T-helper 17 cell (primary cell): ENCODE results near the gene RETREG1. TPM values are rescaled to one million over a fixed set of nuclear protein-coding genes. Genes with fewer than 3 reads are reported as not detected.

Experiments
- ATAC-seq: fragments of 150-1000 bp; cut with Tn5 transposase; 2 replicates; pipeline ENCODE4 v1.10.0; 2021; ENCODE audit warnings: mild to moderate bottlenecking, moderate library complexity
- DNase-seq, 3 donors: peaks; one replicate each; pipeline versions ENCODE4 v3.0.0 to v3.0.0-alpha.2; 2020 to 2021
- H3K9me3 ChIP-seq: one replicate; pipeline ENCODE4 v1.7.0; 2013; ENCODE audit warnings: low read length, mild to moderate bottlenecking; ENCODE audit not compliant: control insufficient read depth, poor library complexity, severe bottlenecking
- H3K27ac Mint-ChIP-seq: one replicate; pipeline ENCODE4 v1.8.0; 2022; ENCODE audit warnings: mild to moderate bottlenecking, moderate library complexity, mixed read lengths
- H3K27me3 Mint-ChIP-seq: one replicate; pipeline ENCODE4 v1.8.0; 2022; ENCODE audit warnings: mixed read lengths
- H3K36me3 Mint-ChIP-seq: one replicate; pipeline ENCODE4 v1.8.0; 2022; ENCODE audit warnings: low read depth, mixed read lengths
- H3K4me1 Mint-ChIP-seq: one replicate; pipeline ENCODE4 v1.8.0; 2022; ENCODE audit warnings: mild to moderate bottlenecking, mixed read lengths
- H3K4me3 Mint-ChIP-seq: one replicate; pipeline ENCODE4 v1.8.0; 2022; ENCODE audit warnings: mild to moderate bottlenecking, moderate library complexity, mixed read lengths
- total RNA-seq, 4 donors: library from RNA in 2 of 4; stranded (reverse) in 2 of 4; gene quantifications; one replicate each; pipeline ENCODE4 v1.2.3 and lab custom pipeline; 2022 to 2026

Gene RETREG1
- total RNA-seq, 2 donors from 2014 or later = 30.2 to 37.8 TPM

- H3K4me1 Mint-ChIP-seq = peaks cover 30% of the 10 kb centered on the region
- peaks cover 12% of the 10 kb centered on the region for H3K36me3 Mint-ChIP-seq
- H3K27me3 Mint-ChIP-seq = no peaks in the 10 kb centered on the region
- H3K9me3 ChIP-seq = no peaks in the 10 kb centered on the region
- no peak overlapping the region for H3K4me3 Mint-ChIP-seq
- peak overlapping the region; percentile 12 for H3K27ac Mint-ChIP-seq
- no peak for DNase-seq
- ATAC-seq = no peak
Observed at GRCh38 chr5:16570121-16570815, 46.5 kb downstream of the RETREG1 start.

- peak overlapping the region; percentile 47 for H3K27ac Mint-ChIP-seq
- no peaks in the 10 kb centered on the region for H3K9me3 ChIP-seq
- ATAC-seq = no peak
- no peak overlapping the region for H3K4me3 Mint-ChIP-seq
- peaks cover 34% of the 10 kb centered on the region for H3K4me1 Mint-ChIP-seq
- DNase-seq = no peak
- peaks cover 12% of the 10 kb centered on the region for H3K36me3 Mint-ChIP-seq
- H3K27me3 Mint-ChIP-seq = no peaks in the 10 kb centered on the region
Observed at GRCh38 chr5:16568875-16569580, 47.8 kb downstream of the RETREG1 start.

GRCh38 chr5:16567365-16567764 is 49.4 kb downstream of the RETREG1 start:
- ATAC-seq (no peak), DNase-seq (no peak)
- peaks cover 30% of the 10 kb centered on the region for H3K4me1 Mint-ChIP-seq
- no peak overlapping the region for H3K4me3 Mint-ChIP-seq
- no peaks in the 10 kb centered on the region for H3K9me3 ChIP-seq
- H3K27me3 Mint-ChIP-seq = no peaks in the 10 kb centered on the region
- H3K27ac Mint-ChIP-seq = peak overlapping the region; percentile 41
- H3K36me3 Mint-ChIP-seq = peaks cover 15% of the 10 kb centered on the region

GRCh38 chr5:16565118-16565517 is 51.7 kb downstream of the RETREG1 start:
- ATAC-seq (no peak), DNase-seq (no peak)
- Mint-ChIP-seq H3K27me3 (no peaks in the 10 kb centered on the region), H3K4me3 (no peak overlapping the region), H3K27ac (peak overlapping the region; percentile 72), H3K36me3 (peaks cover 12% of the 10 kb centered on the region), H3K4me1 (peaks cover 27% of the 10 kb centered on the region)
- no peaks in the 10 kb centered on the region for H3K9me3 ChIP-seq

GRCh38 chr5:16564248-16564867 is 52.4 kb downstream of the RETREG1 start:
- H3K4me1 Mint-ChIP-seq = peaks cover 27% of the 10 kb centered on the region
- H3K27ac Mint-ChIP-seq = peak overlapping the region; percentile 72
- no peaks in the 10 kb centered on the region for H3K27me3 Mint-ChIP-seq

GRCh38 chr5:16563686-16564085 is 53.1 kb downstream of the RETREG1 start:
- ATAC-seq = no peak
- peaks cover 12% of the 10 kb centered on the region for H3K36me3 Mint-ChIP-seq
- DNase-seq = no peak
- H3K9me3 ChIP-seq = no peaks in the 10 kb centered on the region
- H3K27ac Mint-ChIP-seq = peak overlapping the region; percentile 72
- peaks cover 27% of the 10 kb centered on the region for H3K4me1 Mint-ChIP-seq
- H3K27me3 Mint-ChIP-seq = no peaks in the 10 kb centered on the region
- no peak overlapping the region for H3K4me3 Mint-ChIP-seq

More at GRCh38 chr5:16564248-16564867, 52.4 kb downstream of the RETREG1 start:
- ATAC-seq (no peak), DNase-seq (no peak)
- H3K9me3 ChIP-seq = no peaks in the 10 kb centered on the region
- peaks cover 12% of the 10 kb centered on the region for H3K36me3 Mint-ChIP-seq
- no peak overlapping the region for H3K4me3 Mint-ChIP-seq

GRCh38 chr5:16561660-16562059 is 55.1 kb downstream of the RETREG1 start:
- Mint-ChIP-seq H3K36me3 (peaks cover 6% of the 10 kb centered on the region), H3K4me1 (peaks cover 15% of the 10 kb centered on the region), H3K4me3 (no peak overlapping the region), H3K27ac (no peak overlapping the region), H3K27me3 (no peaks in the 10 kb centered on the region)
- no peaks in the 10 kb centered on the region for H3K9me3 ChIP-seq
- DNase-seq = no peak
- no peak for ATAC-seq

GRCh38 chr5:16559702-16560101 is 57.1 kb downstream of the RETREG1 start:
- no peak overlapping the region for H3K27ac Mint-ChIP-seq
- H3K36me3 Mint-ChIP-seq = peaks cover 3% of the 10 kb centered on the region
- H3K4me1 Mint-ChIP-seq = peaks cover 11% of the 10 kb centered on the region
- DNase-seq (no peak), ATAC-seq (no peak)
- H3K4me3 Mint-ChIP-seq = no peak overlapping the region
- H3K9me3 ChIP-seq = no peaks in the 10 kb centered on the region
- no peaks in the 10 kb centered on the region for H3K27me3 Mint-ChIP-seq

- no peaks in the 10 kb centered on the region for H3K9me3 ChIP-seq
- H3K36me3 Mint-ChIP-seq = peaks cover 3% of the 10 kb centered on the region
- H3K27me3 Mint-ChIP-seq = no peaks in the 10 kb centered on the region
- H3K27ac Mint-ChIP-seq = no peak overlapping the region
- ATAC-seq = no peak
- DNase-seq = no peak
- H3K4me3 Mint-ChIP-seq = no peak overlapping the region
- peaks cover 9% of the 10 kb centered on the region for H3K4me1 Mint-ChIP-seq
Observed at GRCh38 chr5:16558984-16559629, 57.7 kb downstream of the RETREG1 start.

- no peaks in the 10 kb centered on the region for H3K9me3 ChIP-seq
- Mint-ChIP-seq H3K27ac (no peak overlapping the region), H3K27me3 (no peaks in the 10 kb centered on the region), H3K36me3 (peaks cover 2% of the 10 kb centered on the region), H3K4me1 (peaks cover 13% of the 10 kb centered on the region), H3K4me3 (no peak overlapping the region)
- ATAC-seq = no peak
- DNase-seq = no peak
Observed at GRCh38 chr5:16557477-16557876, 59.3 kb downstream of the RETREG1 start.

- Mint-ChIP-seq H3K4me1 (peaks cover 23% of the 10 kb centered on the region), H3K27ac (peak overlapping the region; percentile 66), H3K27me3 (no peaks in the 10 kb centered on the region), H3K4me3 (no peak overlapping the region), H3K36me3 (peaks cover 4% of the 10 kb centered on the region)
- ATAC-seq = no peak
- no peak for DNase-seq
- no peaks in the 10 kb centered on the region for H3K9me3 ChIP-seq
Observed at GRCh38 chr5:16554110-16554509, 62.7 kb downstream of the RETREG1 start.

GRCh38 chr5:16552666-16553343 is 64.0 kb downstream of the RETREG1 start:
- H3K27ac Mint-ChIP-seq = peak overlapping the region; percentile 1
- DNase-seq = peak in 1 of 3 donors; percentile 23
- H3K4me3 Mint-ChIP-seq = no peak overlapping the region
- no peaks in the 10 kb centered on the region for H3K27me3 Mint-ChIP-seq
- peak; percentile 79 for ATAC-seq
- no peaks in the 10 kb centered on the region for H3K9me3 ChIP-seq
- peaks cover 20% of the 10 kb centered on the region for H3K4me1 Mint-ChIP-seq
- H3K36me3 Mint-ChIP-seq = peaks cover 4% of the 10 kb centered on the region

- DNase-seq (no peak), ATAC-seq (no peak)
- peaks cover 4% of the 10 kb centered on the region for H3K36me3 Mint-ChIP-seq
- no peaks in the 10 kb centered on the region for H3K27me3 Mint-ChIP-seq
- no peak overlapping the region for H3K4me3 Mint-ChIP-seq
- peak overlapping the region; percentile 1 for H3K27ac Mint-ChIP-seq
- H3K4me1 Mint-ChIP-seq = peaks cover 24% of the 10 kb centered on the region
- no peaks in the 10 kb centered on the region for H3K9me3 ChIP-seq
Observed at GRCh38 chr5:16551628-16552027, 65.2 kb downstream of the RETREG1 start.
